Hepatocyte (in vitro differentiated cells): ENCODE measurements around the gene MLIP. TPM values are rescaled to one million over a fixed set of nuclear protein-coding genes. Genes with fewer than 3 reads are reported as not detected.

Experiments used
- DNase-seq: peaks from one replicate; pipeline ENCODE4 v3.0.0-alpha.2; 2016; ENCODE audit warnings: low spot score
- H2AFZ ChIP-seq: fragments of 200-600 bp; sonication (generic); 2 replicates; pipeline ENCODE4 v1.6.0; 2016; ENCODE audit warnings: antibody characterized with exemption, mild to moderate bottlenecking
- H3K27ac ChIP-seq: fragments of 200-600 bp; sonication (generic); 2 replicates; pipeline ENCODE4 v1.5.1; 2016; ENCODE audit warnings: mild to moderate bottlenecking
- H3K27me3 ChIP-seq: fragments of 200-600 bp; sonication (generic); 2 replicates; pipeline ENCODE4 v1.6.1; 2016
- H3K36me3 ChIP-seq: fragments of 200-600 bp; sonication (generic); replicated peaks from 2 replicates; pipeline ENCODE4 v1.5.1; 2016; ENCODE audit warnings: low read depth; ENCODE audit not compliant: insufficient read depth
- H3K4me1 ChIP-seq: fragments of 200-600 bp; sonication (generic); 2 replicates; pipeline ENCODE4 v1.5.1; 2016; ENCODE audit warnings: mild to moderate bottlenecking, moderate library complexity; ENCODE audit not compliant: insufficient read depth
- H3K4me2 ChIP-seq: fragments of 200-600 bp; sonication (generic); 2 replicates; pipeline ENCODE4 v1.6.0; 2016
- H3K4me3 ChIP-seq: fragments of 200-600 bp; sonication (generic); 2 replicates; pipeline ENCODE4 v1.5.1; 2016; ENCODE audit warnings: mild to moderate bottlenecking
- H3K79me2 ChIP-seq: fragments of 200-600 bp; sonication (generic); 2 replicates; pipeline ENCODE4 v1.6.0; 2017; ENCODE audit warnings: mild to moderate bottlenecking
- H3K9me2 ChIP-seq: fragments of 200-600 bp; sonication (generic); replicated peaks from 2 replicates; pipeline ENCODE4 v1.6.0; 2017; ENCODE audit warnings: mild to moderate bottlenecking; ENCODE audit not compliant: insufficient read depth
- H3K9me3 ChIP-seq: fragments of 200-600 bp; sonication (generic); 2 replicates; pipeline ENCODE4 v1.5.1; 2016; ENCODE audit warnings: low read depth, mild to moderate bottlenecking
- H4K20me1 ChIP-seq: fragments of 200-600 bp; sonication (generic); 2 replicates; pipeline ENCODE4 v1.6.0; 2016; ENCODE audit warnings: mild to moderate bottlenecking; ENCODE audit not compliant: insufficient read depth, poor library complexity, severe bottlenecking
- CTCF ChIP-seq: fragments of 200-600 bp; sonication (generic); IDR thresholded peaks from 2 replicates; pipeline ENCODE4 v1.5.1; 2016; ENCODE audit warnings: antibody characterized with exemption, mild to moderate bottlenecking; ENCODE audit not compliant: poor library complexity
- EZH2 ChIP-seq: fragments of 200-600 bp; sonication (generic); IDR thresholded peaks from 2 replicates; pipeline ENCODE4 v1.6.1; 2016; ENCODE audit warnings: antibody characterized with exemption, mild to moderate bottlenecking, borderline replicate concordance
- EZH2phosphoT487 ChIP-seq: fragments of 200-600 bp; sonication (generic); IDR thresholded peaks from one replicate; pipeline ENCODE4 v1.6.1; 2018; ENCODE audit warnings: antibody characterized with exemption, mild to moderate bottlenecking, low read depth, moderate library complexity; ENCODE audit not compliant: unreplicated experiment, severe bottlenecking
- WGBS: methylation state at CpG from one replicate; pipeline ENCODE4 v1.1.6; 2016; ENCODE audit warnings: low lambda C conversion rate; ENCODE audit errors: missing lambda C conversion rate; 5-methylcytosine and 5-hydroxymethylcytosine counted together
- polyA plus RNA-seq: library from polyadenylated mRNA; unstranded; fragments of >200 nt; fragmentation: Nextera tagmentation; extraction: Ambion mirVana; gene quantifications from 2 replicates; pipeline ENCODE4 v1.2.1, GENCODE V29; 2016
- total RNA-seq: library from RNA; depleted of rRNA; stranded (reverse); fragments of >200 nt; gene quantifications from 2 replicates; pipeline ENCODE4 v1.2.3, GENCODE V29; 2014

Gene MLIP
- total and polyA plus RNA-seq, 2 experiments from 2014 or later = 1.2 to 1.5 TPM

- H3K4me3 ChIP-seq = no peak overlapping the region
- H3K4me2 ChIP-seq = no peak overlapping the region
- no peak overlapping the region for H3K27ac ChIP-seq
- no peaks in the 10 kb centered on the region for H4K20me1 ChIP-seq
- TF ChIP-seq CTCF (no peak), EZH2 (no peak), EZH2phosphoT487 (no peak)
- WGBS = 94% methylated on average over 2 of the region's 2 CpGs
- no peaks in the 10 kb centered on the region for H3K79me2 ChIP-seq
- H2AFZ ChIP-seq = no peak overlapping the region
- no peaks in the 10 kb centered on the region for H3K4me1 ChIP-seq
- no peaks in the 10 kb centered on the region for H3K27me3 ChIP-seq
- H3K9me2 ChIP-seq = no peaks in the 10 kb centered on the region
- no peaks in the 10 kb centered on the region for H3K36me3 ChIP-seq
- no peaks in the 10 kb centered on the region for H3K9me3 ChIP-seq
- DNase-seq = no peak
Measured at GRCh38 chr6:54073487-54073886, 37.8 kb upstream of the MLIP start.

GRCh38 chr6:54074109-54074508, 37.1 kb upstream of the MLIP start:
- H3K9me2 ChIP-seq = no peaks in the 10 kb centered on the region
- no peak overlapping the region for H3K4me2 ChIP-seq
- no peak for DNase-seq

GRCh38 chr6:54074578-54075195, 36.6 kb upstream of the MLIP start:
- Histone ChIP-seq H3K4me2 (no peak overlapping the region), H2AFZ (no peak overlapping the region), H3K36me3 (no peaks in the 10 kb centered on the region), H4K20me1 (no peaks in the 10 kb centered on the region), H3K79me2 (no peaks in the 10 kb centered on the region), H3K9me2 (no peaks in the 10 kb centered on the region), H3K27me3 (no peaks in the 10 kb centered on the region), H3K9me3 (no peaks in the 10 kb centered on the region), H3K4me1 (no peaks in the 10 kb centered on the region), H3K4me3 (no peak overlapping the region), H3K27ac (no peak overlapping the region)
- no peak for DNase-seq
- no peak for TF ChIP-seq EZH2phosphoT487
- TF ChIP-seq EZH2 = no peak
- no peak for TF ChIP-seq CTCF
- 91% methylated on average over 13 of the region's 13 CpGs for WGBS

More at GRCh38 chr6:54074109-54074508, 37.1 kb upstream of the MLIP start:
- Histone ChIP-seq H2AFZ (no peak overlapping the region), H3K36me3 (no peaks in the 10 kb centered on the region), H3K9me3 (no peaks in the 10 kb centered on the region), H4K20me1 (no peaks in the 10 kb centered on the region), H3K4me1 (no peaks in the 10 kb centered on the region), H3K79me2 (no peaks in the 10 kb centered on the region), H3K27ac (no peak overlapping the region), H3K27me3 (no peaks in the 10 kb centered on the region), H3K4me3 (no peak overlapping the region)
- 90% methylated on average over 4 of the region's 4 CpGs for WGBS
- TF ChIP-seq EZH2phosphoT487 = no peak
- no peak for TF ChIP-seq EZH2
- no peak for TF ChIP-seq CTCF
